HepG2 (cell line): ENCODE data around the gene RAB3A. TPM values are rescaled to one million over a fixed set of nuclear protein-coding genes. Genes with fewer than 3 reads are reported as not detected.
A peak's percentile ranks its signal among the peaks of the same experiment; 100 is the strongest.

Source experiments
- CREB1 ChIP-seq, 2 experiments: fragments of 450-650 bp in 1 of 2; IDR thresholded peaks; 2 replicates each; pipeline ENCODE4 v1.6.1; 2016 to 2017; ENCODE audit warnings: control low read depth in 1 of 2, mild to moderate bottlenecking in 1 of 2, missing compliant biosample characterization in 1 of 2, missing genetic modification characterization in 1 of 2
- HMGXB4 ChIP-seq, 2 experiments: sonication (generic) in 1 of 2; formaldehyde crosslinking in 1 of 2; IDR thresholded peaks; 2 replicates each; pipeline versions ENCODE4 v1.4.0 to v1.6.1; 2018 to 2020; ENCODE audit warnings: missing genetic modification reagents in 2 of 2, borderline replicate concordance in 1 of 2, low read depth in 1 of 2, mild to moderate bottlenecking in 1 of 2, missing biosample characterization in 1 of 2
- PAX8 ChIP-seq: sonication (generic); formaldehyde crosslinking; IDR thresholded peaks from 2 replicates; pipeline ENCODE4 v1.8.0; 2022; ENCODE audit warnings: mild to moderate bottlenecking, missing genetic modification reagents, borderline replicate concordance
- RBFOX2 ChIP-seq: fragments of 200-400 bp; formaldehyde crosslinking; IDR thresholded peaks from 2 replicates; pipeline ENCODE4 v1.6.1; 2017; ENCODE audit warnings: low read depth, mild to moderate bottlenecking, low read length
- TBP ChIP-seq: sonication (generic); formaldehyde crosslinking; IDR thresholded peaks from 2 replicates; pipeline ENCODE4 v1.5.0; 2020; ENCODE audit warnings: missing genetic modification reagents
- ZBED4 ChIP-seq: sonication (generic); formaldehyde crosslinking; IDR thresholded peaks from 2 replicates; pipeline ENCODE4 v1.4.0; 2020; ENCODE audit warnings: missing genetic modification reagents, borderline replicate concordance
- ZBTB1 ChIP-seq: sonication (generic); formaldehyde crosslinking; IDR thresholded peaks from 2 replicates; pipeline ENCODE4 v1.4.0; 2020; ENCODE audit warnings: missing genetic modification reagents, borderline replicate concordance
- ZBTB14 ChIP-seq: sonication (generic); formaldehyde crosslinking; IDR thresholded peaks from 2 replicates; pipeline ENCODE4 v1.4.0; 2020; ENCODE audit warnings: missing genetic modification reagents
- ZFP1 ChIP-seq: IDR thresholded peaks from 2 replicates; pipeline ENCODE4 v1.6.1; 2016
- ZNF432 ChIP-seq: sonication (generic); formaldehyde crosslinking; IDR thresholded peaks from 2 replicates; pipeline ENCODE4 v1.5.0; 2020; ENCODE audit warnings: missing genetic modification reagents, mild to moderate bottlenecking, borderline replicate concordance
- ZNF709 ChIP-seq: sonication (generic); formaldehyde crosslinking; IDR thresholded peaks from 2 replicates; pipeline ENCODE4 v1.5.0; 2020; ENCODE audit warnings: mild to moderate bottlenecking, missing genetic modification reagents
- polyA plus RNA-seq, 8 experiments: library from polyadenylated mRNA; depleted of rRNA in 3 of 8; stranded (reverse) in 7 of 8; unstranded in 1 of 8; fragments of >200 nt; fragmentation: Illumina TruSeq in 4 of 8; extraction: Trizol in 4 of 8; gene quantifications; 2 replicates each; pipeline versions ENCODE4 v1.2.1 to v1.2.3, GENCODE V29; 2011 to 2016; ENCODE audit warnings: low read depth in 4 of 8, missing spikeins in 1 of 8, mixed read lengths in 1 of 8; ENCODE audit not compliant: insufficient read depth in 1 of 8
- total RNA-seq, 5 experiments: library from RNA; depleted of rRNA; stranded (reverse); fragments of >200 nt; fragmentation: Illumina TruSeq; extraction: Trizol; gene quantifications; 2 replicates each; pipeline ENCODE4 v1.2.3, GENCODE V29; 2016; ENCODE audit warnings: low read depth in 1 of 5
- TF ChIP-seq, protein P1 (sequence below): sonication (generic); formaldehyde crosslinking; conservative IDR thresholded peaks from 2 replicates; pipeline ENCODE4 v1.5.0; 2020; ENCODE audit warnings: missing genetic modification reagents
- TF ChIP-seq, protein P2 (sequence below): sonication (generic); formaldehyde crosslinking; IDR thresholded peaks from 2 replicates; pipeline ENCODE4 v1.4.0; 2020; ENCODE audit warnings: mild to moderate bottlenecking, missing genetic modification reagents
- TF ChIP-seq, protein P3 (sequence below): sonication (generic); formaldehyde crosslinking; conservative IDR thresholded peaks from 2 replicates; pipeline ENCODE4 v1.8.0; 2022; ENCODE audit warnings: missing genetic modification reagents

Gene RAB3A
- total and polyA plus RNA-seq, 2 of the 13 experiments (the other 11 are each of a cell fraction or from before 2014, with no cell fraction given) = 0.58 to 0.98 TPM

DNA sequence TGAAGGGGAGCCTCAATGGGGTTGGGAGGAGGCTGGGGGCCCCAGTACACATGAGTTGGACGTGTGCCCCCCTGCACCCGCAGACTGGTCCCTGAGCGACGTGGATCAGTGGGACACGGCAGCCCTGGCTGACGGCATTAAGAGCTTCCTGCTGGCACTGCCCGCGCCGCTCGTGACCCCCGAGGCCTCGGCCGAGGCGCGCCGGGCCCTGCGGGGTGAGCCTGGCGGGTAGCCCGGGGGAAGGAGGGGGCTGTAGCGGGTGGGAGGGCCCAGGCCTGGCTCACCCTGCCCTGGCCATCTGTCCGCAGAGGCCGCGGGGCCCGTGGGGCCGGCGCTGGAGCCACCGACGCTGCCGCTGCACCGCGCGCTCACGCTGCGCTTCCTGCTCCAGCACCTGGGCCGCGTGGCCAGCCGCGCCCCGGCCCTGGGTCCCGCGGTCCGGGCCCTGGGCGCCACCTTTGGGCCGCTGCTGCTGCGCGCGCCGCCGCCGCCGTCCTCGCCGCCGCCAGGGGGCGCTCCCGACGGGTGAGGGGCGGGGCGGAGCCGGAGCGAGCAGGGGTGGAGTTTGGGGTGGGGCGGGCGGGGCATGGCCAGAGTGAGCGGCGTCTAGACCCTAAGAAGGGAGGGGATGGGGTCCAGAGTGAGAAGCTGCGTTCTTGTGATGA is 42.7 kb downstream of the RAB3A start (continued):
- TF ChIP-seq ZBTB14 (CRISPR knock-in tag) (peak; percentile 67; the same call in 1 of the 2 replicates), ZNF709 (CRISPR knock-in tag) (no peak), RBFOX2 (peak; percentile 51; the same call in 1 of the 2 replicates), ZBTB1 (CRISPR knock-in tag) (no peak), ZNF432 (CRISPR knock-in tag) (no peak), CREB1 (IDR thresholded peaks at IDR 0.05) (no peak), CREB1 (CRISPR knock-in tag; IDR thresholded peaks at IDR 0.05) (no peak), ZBED4 (CRISPR knock-in tag) (peak; percentile 82; the same call in 1 of the 2 replicates), TBP (CRISPR knock-in tag) (no peak), PAX8 (CRISPR knock-in tag) (no peak), ZFP1 (no peak), HMGXB4 (CRISPR knock-in tag; IDR thresholded peaks at IDR 0.05; ENCODE audit: borderline replicate concordance in 1 of 2, low read depth in 1 of 2) (peak in 1 of 2 experiments; percentile 47; a peak in 1 of 4 replicates)
- TF ChIP-seq, protein P1, sequence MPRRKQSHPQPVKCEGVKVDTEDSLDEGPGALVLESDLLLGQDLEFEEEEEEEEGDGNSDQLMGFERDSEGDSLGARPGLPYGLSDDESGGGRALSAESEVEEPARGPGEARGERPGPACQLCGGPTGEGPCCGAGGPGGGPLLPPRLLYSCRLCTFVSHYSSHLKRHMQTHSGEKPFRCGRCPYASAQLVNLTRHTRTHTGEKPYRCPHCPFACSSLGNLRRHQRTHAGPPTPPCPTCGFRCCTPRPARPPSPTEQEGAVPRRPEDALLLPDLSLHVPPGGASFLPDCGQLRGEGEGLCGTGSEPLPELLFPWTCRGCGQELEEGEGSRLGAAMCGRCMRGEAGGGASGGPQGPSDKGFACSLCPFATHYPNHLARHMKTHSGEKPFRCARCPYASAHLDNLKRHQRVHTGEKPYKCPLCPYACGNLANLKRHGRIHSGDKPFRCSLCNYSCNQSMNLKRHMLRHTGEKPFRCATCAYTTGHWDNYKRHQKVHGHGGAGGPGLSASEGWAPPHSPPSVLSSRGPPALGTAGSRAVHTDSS = no peak
- TF ChIP-seq, protein P2, sequence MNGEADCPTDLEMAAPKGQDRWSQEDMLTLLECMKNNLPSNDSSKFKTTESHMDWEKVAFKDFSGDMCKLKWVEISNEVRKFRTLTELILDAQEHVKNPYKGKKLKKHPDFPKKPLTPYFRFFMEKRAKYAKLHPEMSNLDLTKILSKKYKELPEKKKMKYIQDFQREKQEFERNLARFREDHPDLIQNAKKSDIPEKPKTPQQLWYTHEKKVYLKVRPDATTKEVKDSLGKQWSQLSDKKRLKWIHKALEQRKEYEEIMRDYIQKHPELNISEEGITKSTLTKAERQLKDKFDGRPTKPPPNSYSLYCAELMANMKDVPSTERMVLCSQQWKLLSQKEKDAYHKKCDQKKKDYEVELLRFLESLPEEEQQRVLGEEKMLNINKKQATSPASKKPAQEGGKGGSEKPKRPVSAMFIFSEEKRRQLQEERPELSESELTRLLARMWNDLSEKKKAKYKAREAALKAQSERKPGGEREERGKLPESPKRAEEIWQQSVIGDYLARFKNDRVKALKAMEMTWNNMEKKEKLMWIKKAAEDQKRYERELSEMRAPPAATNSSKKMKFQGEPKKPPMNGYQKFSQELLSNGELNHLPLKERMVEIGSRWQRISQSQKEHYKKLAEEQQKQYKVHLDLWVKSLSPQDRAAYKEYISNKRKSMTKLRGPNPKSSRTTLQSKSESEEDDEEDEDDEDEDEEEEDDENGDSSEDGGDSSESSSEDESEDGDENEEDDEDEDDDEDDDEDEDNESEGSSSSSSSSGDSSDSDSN (CRISPR knock-in tag) = peak; percentile 16; the same call in 1 of the 2 replicates
- TF ChIP-seq, protein P3, sequence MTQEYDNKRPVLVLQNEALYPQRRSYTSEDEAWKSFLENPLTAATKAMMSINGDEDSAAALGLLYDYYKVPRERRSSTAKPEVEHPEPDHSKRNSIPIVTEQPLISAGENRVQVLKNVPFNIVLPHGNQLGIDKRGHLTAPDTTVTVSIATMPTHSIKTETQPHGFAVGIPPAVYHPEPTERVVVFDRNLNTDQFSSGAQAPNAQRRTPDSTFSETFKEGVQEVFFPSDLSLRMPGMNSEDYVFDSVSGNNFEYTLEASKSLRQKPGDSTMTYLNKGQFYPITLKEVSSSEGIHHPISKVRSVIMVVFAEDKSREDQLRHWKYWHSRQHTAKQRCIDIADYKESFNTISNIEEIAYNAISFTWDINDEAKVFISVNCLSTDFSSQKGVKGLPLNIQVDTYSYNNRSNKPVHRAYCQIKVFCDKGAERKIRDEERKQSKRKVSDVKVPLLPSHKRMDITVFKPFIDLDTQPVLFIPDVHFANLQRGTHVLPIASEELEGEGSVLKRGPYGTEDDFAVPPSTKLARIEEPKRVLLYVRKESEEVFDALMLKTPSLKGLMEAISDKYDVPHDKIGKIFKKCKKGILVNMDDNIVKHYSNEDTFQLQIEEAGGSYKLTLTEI (CRISPR knock-in tag) = no peak
